GM12875 (cell line): ENCODE measurements around the gene PARD3.
"Not testable (repeated sequence)": the region's sequence is repeated elsewhere in the genome, so short reads cannot be mapped to it uniquely, and the experiment has no call there.

ENCODE experiments used
- H3K4me3 ChIP-seq: one replicate; pipeline ENCODE4 v1.5.1; 2011; ENCODE audit warnings: low read depth, low read length, control low read depth
- CTCF ChIP-seq: IDR thresholded peaks from 2 replicates; pipeline ENCODE4 v1.5.1; 2011; ENCODE audit warnings: low read depth, mild to moderate bottlenecking, control low read depth, inconsistent platforms, low read length, moderate library complexity, borderline replicate concordance; ENCODE audit not compliant: insufficient read depth

PARD3 gene

GRCh38 chr10:34798654-34799053 lies 16.4 kb downstream of the PARD3 start:
- no peak for TF ChIP-seq CTCF
- no peak overlapping the region for H3K4me3 ChIP-seq

- no peak overlapping the region for H3K4me3 ChIP-seq
- no peak for TF ChIP-seq CTCF
Observed at GRCh38 chr10:34797155-34797554, 17.9 kb downstream of the PARD3 start.

GRCh38 chr10:34796133-34796532 lies 19.0 kb downstream of the PARD3 start:
- no peak overlapping the region for H3K4me3 ChIP-seq
- no peak for TF ChIP-seq CTCF

GRCh38 chr10:34795334-34795733 lies 19.8 kb downstream of the PARD3 start:
- TF ChIP-seq CTCF: no peak

GRCh38 chr10:34794835-34795234 lies 20.3 kb downstream of the PARD3 start:
- H3K4me3 ChIP-seq: no peak overlapping the region
- no peak for TF ChIP-seq CTCF

More at GRCh38 chr10:34795334-34795733, 19.8 kb downstream of the PARD3 start:
- no peak overlapping the region for H3K4me3 ChIP-seq

GRCh38 chr10:34793581-34793980 lies 21.5 kb downstream of the PARD3 start:
- not testable (repeated sequence) for H3K4me3 ChIP-seq

- no peak for TF ChIP-seq CTCF
- H3K4me3 ChIP-seq: no peak overlapping the region
Observed at GRCh38 chr10:34792881-34793280, 22.2 kb downstream of the PARD3 start.

GRCh38 chr10:34791947-34792346 lies 23.1 kb downstream of the PARD3 start:
- no peak for TF ChIP-seq CTCF
- H3K4me3 ChIP-seq: no peak overlapping the region
